GM18858 (cell line): ENCODE results near the gene ITGA7.
"Not testable (repeated sequence)": the region's sequence is repeated elsewhere in the genome, so short reads cannot be mapped to it uniquely, and the experiment has no call there.

ENCODE experiments used
- ATAC-seq: cut with Tn5 transposase; IDR thresholded peaks from one replicate; pipeline ENCODE4 v1.9.1; 2021; ENCODE audit not compliant: unreplicated experiment

ITGA7 gene

DNA sequence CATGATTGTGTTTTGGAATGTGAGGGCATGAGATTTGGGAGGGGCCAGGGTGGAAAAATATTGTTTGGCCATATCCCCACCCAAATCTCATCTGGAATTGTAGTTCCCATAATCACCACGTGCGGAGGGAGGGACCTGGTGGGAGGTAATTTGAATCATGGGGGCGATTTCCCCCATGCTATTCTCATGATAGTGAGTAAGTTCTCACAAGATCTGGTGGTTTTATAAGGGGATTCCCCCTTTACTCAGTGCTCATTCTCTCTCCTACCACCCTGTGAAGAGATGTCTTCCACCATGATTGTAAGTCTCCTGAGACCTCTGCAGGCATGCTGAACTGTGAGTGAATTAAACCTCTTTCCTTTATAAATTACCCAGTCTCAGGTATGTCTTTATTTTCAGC lies 55.4 kb downstream of the ITGA7 start:
- ATAC-seq, result no peak

DNA sequence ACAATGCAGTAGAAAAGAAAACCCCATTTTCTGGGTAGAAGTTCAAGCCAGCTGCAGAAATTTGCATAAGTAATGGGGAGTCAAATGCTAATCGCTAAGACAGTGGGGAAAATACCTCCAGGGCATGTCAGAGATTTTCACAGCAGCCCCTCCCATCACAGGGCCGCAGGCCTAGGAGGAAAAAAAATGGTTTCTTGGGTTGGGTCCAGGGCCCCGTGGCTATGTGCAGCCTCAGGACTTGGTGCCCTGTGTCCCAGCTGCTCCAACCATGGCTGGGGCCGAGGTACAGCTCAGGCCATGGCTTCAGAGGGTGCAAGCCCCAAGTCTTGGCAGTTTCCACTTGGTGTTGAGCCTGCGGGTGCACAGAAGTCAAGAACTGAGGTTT lies 56.4 kb downstream of the ITGA7 start:
- no peak for ATAC-seq

DNA sequence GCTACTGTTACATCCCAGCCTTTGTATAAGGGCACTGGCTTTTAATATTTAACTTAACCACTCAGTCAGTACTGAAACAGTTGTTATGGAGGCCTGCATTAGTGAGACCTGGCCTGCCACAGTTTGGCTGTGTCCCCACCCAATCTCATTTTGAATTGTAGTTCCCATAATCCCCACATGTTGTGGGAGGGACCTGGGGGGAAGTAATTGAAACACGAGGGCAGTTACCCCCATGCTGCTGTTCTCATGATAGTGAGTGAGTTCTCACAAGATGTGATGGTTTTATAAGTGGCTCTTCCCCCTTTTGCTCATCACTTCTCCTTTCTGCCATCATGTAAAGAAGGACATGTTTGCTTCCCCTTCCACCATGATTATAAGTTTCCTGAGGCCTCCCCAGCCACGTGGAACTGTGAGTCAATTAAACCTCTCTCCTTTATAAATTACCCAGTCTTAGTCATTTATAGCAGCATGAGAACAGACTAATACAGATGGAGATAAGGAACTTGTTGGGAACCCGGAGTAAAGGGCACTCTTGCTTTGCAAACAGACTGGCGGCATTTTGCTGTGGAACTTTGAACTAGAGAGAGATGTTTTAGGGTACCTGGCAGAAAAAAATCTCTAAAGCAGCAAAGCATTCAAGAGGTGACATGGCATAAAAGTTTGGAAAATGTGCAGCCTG lies 56.9 kb downstream of the ITGA7 start:
- ATAC-seq, result not testable (repeated sequence)

DNA sequence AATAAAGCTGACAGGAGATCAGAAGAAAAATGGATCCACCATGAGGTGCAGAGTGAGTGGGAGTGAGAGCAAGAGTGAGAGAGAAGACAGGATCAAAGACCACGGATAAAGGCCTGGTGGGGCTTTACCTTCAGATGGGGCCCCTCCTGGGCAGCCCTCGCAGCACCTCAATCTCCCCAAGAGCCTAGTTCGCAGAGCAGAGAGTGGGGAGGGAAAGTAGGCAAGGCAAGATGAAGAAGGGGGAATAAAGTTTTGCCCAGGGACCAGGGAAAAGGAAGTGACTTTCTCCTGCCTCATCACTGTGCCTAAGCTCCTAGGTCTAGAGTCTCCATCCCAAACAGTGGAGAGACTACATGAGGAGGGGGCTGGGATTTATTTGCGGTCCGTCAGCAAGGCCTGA lies 60.7 kb downstream of the ITGA7 start:
- no peak for ATAC-seq

DNA sequence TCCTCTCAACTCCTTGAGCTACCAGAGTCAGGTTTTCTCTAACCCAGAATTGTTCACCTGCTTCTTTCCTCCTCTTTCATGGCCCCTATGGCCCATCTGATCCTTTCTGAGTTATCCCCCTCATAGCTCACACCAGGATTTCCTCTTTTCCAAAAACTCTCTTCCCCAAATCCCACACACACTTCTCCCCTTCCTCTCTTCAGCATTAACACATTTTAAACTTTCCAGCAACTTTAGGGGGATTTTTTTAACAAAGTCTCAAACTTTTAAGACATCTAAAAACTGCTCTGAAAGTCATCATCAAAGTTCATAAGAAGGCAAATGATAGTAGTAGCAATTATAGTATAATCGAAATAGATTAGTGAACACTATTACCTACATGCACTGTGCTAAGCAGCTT lies 63.1 kb downstream of the ITGA7 start:
- no peak for ATAC-seq

DNA sequence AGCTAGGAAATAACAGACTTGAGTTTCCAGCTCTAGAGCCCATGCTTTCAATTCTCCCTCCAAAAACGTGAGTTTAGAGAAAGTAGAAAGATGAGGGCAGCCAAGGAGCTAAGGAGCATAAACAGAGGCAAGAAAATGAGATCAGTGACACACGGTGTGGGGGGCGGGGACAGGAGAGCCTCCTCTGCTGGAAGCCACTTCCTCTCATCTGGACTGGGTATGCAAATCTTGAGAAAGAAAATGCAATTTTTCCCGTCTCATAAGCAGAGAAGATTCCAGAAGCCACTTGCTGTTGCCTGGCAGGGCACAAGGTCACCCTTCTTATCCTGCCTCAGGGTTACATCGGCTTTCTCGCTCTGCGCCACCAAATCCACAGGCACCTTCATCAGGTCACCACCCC lies 65.0 kb downstream of the ITGA7 start:
- no peak for ATAC-seq

DNA sequence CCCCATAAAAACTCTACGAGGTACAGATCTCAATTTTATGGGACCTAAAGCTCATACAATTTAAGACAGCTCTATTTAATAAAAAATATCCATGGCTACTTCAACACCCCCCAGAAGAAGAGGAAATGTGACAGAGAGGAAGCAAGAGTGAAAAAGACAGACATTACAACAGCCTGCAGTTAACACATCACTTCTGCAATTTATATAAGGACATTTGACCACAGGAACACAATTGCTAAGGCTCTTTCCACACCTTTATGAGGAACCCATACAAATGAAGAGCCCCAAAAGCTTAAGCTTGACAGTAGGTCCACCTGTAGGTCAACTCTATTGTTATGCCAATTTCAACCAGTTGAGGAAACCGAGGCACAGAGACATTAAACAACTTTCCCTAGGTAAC lies 65.4 kb downstream of the ITGA7 start:
- no peak for ATAC-seq

DNA sequence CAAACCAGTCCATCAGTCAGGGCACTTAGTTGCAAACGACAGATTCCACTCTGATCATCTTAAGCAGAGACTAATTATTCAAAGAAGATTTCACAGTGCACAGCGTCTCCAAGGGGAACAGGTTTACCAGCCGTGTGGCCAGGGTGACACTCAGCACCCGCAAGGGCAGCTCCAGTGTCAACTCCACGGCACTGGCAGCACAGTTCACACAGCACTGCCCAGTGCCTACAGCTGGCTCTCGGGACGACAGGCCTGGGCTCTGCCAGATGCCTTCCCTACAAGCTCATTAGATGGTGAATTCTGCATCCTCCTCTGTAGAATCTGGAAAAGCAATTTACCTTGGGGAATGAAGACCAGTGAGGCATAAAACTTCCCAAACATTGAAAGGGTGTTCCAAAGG lies 66.1 kb downstream of the ITGA7 start:
- ATAC-seq, result no peak

DNA sequence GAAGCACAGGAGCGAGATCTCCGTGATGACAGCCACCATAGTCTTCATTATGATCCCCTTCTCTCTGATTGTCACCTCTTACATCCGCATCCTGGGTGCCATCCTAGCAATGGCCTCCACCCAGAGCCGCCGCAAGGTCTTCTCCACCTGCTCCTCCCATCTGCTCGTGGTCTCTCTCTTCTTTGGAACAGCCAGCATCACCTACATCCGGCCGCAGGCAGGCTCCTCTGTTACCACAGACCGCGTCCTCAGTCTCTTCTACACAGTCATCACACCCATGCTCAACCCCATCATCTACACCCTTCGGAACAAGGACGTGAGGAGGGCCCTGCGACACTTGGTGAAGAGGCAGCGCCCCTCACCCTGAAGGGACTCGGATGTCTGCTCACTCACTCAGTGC lies 70.2 kb downstream of the ITGA7 start:
- no peak for ATAC-seq

DNA sequence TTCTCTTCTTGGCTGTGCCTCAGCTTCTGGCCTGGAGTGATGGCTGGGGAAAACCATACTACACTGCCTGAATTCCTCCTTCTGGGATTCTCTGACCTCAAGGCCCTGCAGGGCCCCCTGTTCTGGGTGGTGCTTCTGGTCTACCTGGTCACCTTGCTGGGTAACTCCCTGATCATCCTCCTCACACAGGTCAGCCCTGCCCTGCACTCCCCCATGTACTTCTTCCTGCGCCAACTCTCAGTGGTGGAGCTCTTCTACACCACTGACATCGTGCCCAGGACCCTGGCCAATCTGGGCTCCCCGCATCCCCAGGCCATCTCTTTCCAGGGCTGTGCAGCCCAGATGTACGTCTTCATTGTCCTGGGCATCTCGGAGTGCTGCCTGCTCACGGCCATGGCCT lies 70.9 kb downstream of the ITGA7 start, which contains the start of gene OR10P1:
TSS of gene OR10P1 (plus strand) at position 40 of the 400 bp plus-strand sequence. CDS start at position 40, 0 bp downstream.
- no peak for ATAC-seq

DNA sequence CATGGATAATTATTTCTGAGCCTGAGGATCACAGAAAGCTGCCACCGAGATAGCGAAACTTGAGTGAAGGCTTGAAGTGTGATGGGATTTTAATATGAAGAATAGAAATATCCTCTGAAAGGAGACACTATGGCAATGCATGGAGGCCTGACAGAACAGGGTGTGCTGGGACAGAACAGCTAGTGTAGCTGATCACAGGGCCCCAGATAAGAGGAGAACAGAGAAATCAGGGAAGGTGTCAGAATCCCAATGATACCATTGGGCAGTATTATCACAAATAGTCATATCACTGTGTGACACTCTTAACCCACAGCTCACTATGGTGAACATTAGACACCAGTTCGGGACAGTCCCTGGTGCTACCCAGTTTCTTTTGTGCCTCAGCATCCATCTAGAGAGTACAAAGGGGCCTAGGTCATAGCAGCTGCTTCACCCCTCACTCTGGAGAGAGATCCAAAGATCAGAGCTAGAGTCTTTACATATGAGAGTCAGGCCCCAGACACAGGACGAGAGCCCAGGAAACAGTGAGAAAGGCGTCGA lies 71.5 kb downstream of the ITGA7 start:
- ATAC-seq, result no peak
